ENCODE data around the gene GPR142.

Gene GPR142

GRCh38 chr17:74372426-74372825, 5.1 kb downstream of the GPR142 start:
- Mint-ChIP-seq H3K27ac (peak overlapping the region; percentile 76), H3K36me3 (no peaks in the 10 kb centered on the region), H3K4me1 (peaks cover 18% of the 10 kb centered on the region), H3K4me3 (no peak overlapping the region), H3K9me3 (no peaks in the 10 kb centered on the region)
- DNase-seq (ENCODE audit: low spot score in 2 of 2) = no peak
- ATAC-seq = no peak

DNA sequence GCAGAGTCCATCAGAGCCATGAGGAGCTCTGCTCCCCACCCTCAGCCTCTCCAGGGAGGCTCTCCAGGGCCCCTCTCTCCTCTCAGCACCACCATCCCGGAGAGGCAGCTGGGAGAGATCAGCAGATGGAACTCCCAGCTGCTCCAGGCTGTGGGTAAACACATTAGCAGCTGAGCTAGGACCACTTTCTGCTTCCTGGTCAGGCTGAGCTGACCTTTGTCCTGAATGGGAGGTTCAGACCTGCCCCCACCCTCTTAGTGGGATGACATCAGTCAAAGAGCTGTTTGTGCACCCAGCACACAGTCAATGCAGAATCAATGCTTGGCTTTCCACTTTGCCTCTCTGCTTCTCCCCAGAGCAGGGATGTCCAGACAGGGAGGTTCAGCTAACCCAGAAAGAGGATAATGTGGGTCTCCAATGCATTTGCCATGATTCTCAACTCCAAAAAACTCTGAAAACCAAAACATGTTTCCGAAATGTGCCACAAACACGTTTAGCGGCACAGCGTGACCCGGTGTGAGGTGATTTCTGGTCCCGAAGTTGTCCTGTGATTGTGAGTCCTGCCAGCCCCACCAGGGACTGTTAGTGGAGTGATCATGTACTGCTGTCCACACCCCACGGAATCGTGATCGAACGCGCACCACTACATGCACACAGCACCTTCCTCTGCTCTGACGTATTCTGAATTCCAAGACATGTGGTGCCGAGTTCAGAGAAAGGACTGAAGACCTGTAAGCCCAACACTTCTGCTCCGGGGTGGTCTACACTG, 6.7 kb downstream of the GPR142 start:
- Mint-ChIP-seq H3K27ac (no peak overlapping the region), H3K36me3 (no peaks in the 10 kb centered on the region), H3K9me3 (no peaks in the 10 kb centered on the region), H3K4me1 (peaks cover 6% of the 10 kb centered on the region), H3K4me3 (no peak overlapping the region)
- DNase-seq (ENCODE audit: low spot score in 2 of 2) (no peak), ATAC-seq (no peak)

DNA sequence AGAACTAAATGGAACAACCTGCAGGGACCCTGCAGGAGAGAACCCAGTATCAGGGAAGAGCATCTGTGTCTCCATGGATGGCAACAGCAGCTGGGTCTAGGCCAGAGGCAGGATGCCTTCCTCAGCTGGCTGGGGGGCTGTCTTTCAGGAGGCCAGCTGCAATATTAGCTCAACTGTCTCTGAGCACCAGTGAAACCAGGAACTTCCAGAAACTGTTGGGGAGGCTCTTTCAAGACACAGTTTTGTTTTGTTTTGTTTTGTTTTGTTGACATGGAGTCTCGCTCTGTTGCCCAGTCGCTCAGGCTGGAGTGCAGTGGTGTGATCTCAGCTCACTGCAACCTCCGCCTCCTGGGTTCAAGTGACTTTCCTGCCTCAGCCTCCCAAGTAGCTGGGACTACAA, 7.6 kb downstream of the GPR142 start:
- Mint-ChIP-seq H3K4me3 (no peak overlapping the region), H3K27ac (no peak overlapping the region), H3K4me1 (peaks cover under 1% of the 10 kb centered on the region), H3K36me3 (no peaks in the 10 kb centered on the region), H3K9me3 (no peaks in the 10 kb centered on the region)
- ATAC-seq (no peak), DNase-seq (ENCODE audit: low spot score in 2 of 2) (no peak)

DNA sequence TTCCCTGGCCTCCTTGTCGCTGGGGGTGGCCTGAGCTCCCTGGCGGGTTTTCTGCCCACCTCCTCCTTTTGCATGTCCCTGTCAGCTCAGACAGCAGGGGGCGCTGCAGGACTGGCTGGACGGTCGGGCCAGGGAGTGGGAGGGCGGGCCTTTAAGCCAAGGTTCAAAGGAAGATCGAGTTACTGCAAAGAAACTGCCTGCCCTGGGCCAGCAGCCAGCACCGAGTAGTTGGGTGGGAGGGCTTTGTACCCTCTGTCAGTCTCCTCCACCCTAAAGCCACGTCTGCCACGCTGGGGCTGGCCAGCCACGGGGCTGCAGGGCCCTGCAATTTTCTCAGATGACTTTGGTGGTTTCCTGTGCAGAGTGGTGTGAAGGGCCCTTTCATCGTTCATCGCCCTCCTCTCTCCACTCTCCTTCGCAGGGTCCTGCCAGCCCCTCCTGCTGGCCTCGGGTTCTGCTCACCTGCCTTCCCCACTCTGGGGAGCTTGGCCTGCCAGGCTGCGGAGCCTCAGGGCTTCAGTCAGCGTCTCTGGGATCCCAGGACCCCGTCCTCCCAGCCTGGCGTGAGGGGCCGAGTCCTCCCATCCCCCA, 12.3 kb downstream of the GPR142 start:
- peak; percentile 91 for ATAC-seq
- no peak overlapping the region for H3K4me3 Mint-ChIP-seq
- H3K36me3 Mint-ChIP-seq = no peaks in the 10 kb centered on the region
- no peaks in the 10 kb centered on the region for H3K9me3 Mint-ChIP-seq
- DNase-seq (ENCODE audit: low spot score in 2 of 2) = peak; percentile 97
- peaks cover 8% of the 10 kb centered on the region for H3K4me1 Mint-ChIP-seq
- H3K27ac Mint-ChIP-seq = peak overlapping the region; percentile 66

- no peak overlapping the region for H3K4me3 Mint-ChIP-seq
- no peaks in the 10 kb centered on the region for H3K9me3 Mint-ChIP-seq
- H3K27ac Mint-ChIP-seq = peak overlapping the region; percentile 66
- H3K4me1 Mint-ChIP-seq = peaks cover 8% of the 10 kb centered on the region
- no peaks in the 10 kb centered on the region for H3K36me3 Mint-ChIP-seq
- ATAC-seq = no peak
- no peak for DNase-seq (ENCODE audit: low spot score in 2 of 2)
Observed at GRCh38 chr17:74380086-74380958, 13.0 kb downstream of the GPR142 start.

DNA sequence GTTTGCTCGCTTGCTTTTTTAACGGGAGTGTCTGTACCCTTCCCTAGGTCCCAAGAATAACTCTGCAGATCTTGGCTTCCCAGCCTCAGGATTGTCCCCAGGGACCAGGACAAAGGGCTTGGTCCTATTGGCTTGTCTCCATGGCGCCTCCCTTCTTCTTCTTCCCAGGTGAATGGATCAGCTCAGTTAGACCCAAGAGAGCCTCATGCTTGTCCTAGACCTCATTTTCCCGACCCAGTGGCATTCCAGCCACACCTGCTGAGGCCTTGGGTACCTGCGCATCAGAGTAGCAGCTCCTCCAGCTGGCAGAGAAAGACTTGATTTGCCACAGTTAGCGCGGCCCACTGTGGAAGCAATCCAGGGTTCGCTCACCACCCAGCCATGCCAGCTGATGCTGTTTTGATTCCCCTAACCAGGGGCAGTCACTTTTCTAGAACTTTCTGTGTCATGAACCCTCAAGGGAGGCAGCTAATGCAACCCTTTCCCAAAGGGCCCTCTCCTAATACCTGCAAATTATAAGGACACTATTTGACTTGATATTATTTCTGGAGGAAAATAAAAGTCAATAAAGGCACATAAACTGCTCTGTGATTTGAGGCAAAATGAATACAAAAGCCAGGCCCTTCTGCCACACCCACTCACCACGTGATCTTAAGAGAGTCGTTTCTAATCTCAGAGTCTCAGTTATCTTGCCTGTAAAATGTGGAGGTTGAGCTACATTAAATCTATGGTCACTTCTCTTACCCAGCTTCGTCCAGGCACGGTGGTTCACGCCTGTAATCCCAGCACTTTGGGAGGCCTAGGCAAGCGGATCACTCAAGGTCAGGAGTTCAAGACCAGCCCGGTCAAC, 13.9 kb downstream of the GPR142 start:
- Mint-ChIP-seq H3K4me3 (no peak overlapping the region), H3K36me3 (no peaks in the 10 kb centered on the region), H3K9me3 (no peaks in the 10 kb centered on the region), H3K27ac (no peak overlapping the region), H3K4me1 (peaks cover 8% of the 10 kb centered on the region)
- ATAC-seq = no peak
- no peak for DNase-seq (ENCODE audit: low spot score in 2 of 2)

DNA sequence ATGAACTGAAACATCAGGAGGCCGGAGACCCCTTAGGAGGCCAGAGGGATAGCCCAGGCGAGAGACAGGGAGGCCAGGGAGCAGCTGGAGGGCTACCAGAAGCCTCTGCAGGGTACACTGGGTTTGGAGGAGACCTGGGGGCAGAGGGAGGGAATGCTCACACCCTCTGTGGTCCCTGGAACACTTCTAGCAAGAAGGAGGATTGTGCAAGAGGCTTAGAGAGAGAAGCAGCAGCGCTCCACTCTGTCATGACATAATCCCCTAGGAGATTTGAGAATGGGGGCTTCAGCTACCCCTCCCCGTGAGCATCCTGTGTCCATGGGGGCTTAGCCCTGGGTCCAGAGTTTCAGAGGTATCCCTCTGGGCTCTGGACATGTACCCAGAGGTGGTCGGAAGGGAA, 15.8 kb downstream of the GPR142 start:
- peak overlapping the region; percentile 11 for H3K27ac Mint-ChIP-seq
- peaks cover 8% of the 10 kb centered on the region for H3K4me1 Mint-ChIP-seq

GRCh38 chr17:74385201-74385600, 17.9 kb downstream of the GPR142 start:
- no peak for DNase-seq (ENCODE audit: low spot score in 2 of 2)
- ATAC-seq = no peak
- H3K4me3 Mint-ChIP-seq = no peak overlapping the region
- H3K27ac Mint-ChIP-seq = no peak overlapping the region
- no peaks in the 10 kb centered on the region for H3K36me3 Mint-ChIP-seq
- H3K9me3 Mint-ChIP-seq = no peaks in the 10 kb centered on the region
- peaks cover 4% of the 10 kb centered on the region for H3K4me1 Mint-ChIP-seq

More for the DNA sequence above, 15.8 kb downstream of the GPR142 start:
- no peak for DNase-seq (ENCODE audit: low spot score in 2 of 2)
- ATAC-seq = no peak
- Mint-ChIP-seq H3K9me3 (no peaks in the 10 kb centered on the region), H3K36me3 (no peaks in the 10 kb centered on the region), H3K4me3 (no peak overlapping the region)

- no peaks in the 10 kb centered on the region for H3K9me3 Mint-ChIP-seq
- no peak overlapping the region for H3K4me3 Mint-ChIP-seq
- ATAC-seq = no peak
- H3K4me1 Mint-ChIP-seq = no peaks in the 10 kb centered on the region
- no peak overlapping the region for H3K27ac Mint-ChIP-seq
- no peaks in the 10 kb centered on the region for H3K36me3 Mint-ChIP-seq
- DNase-seq (ENCODE audit: low spot score in 2 of 2) = no peak
Observed at GRCh38 chr17:74386386-74386785, 19.1 kb downstream of the GPR142 start.

GRCh38 chr17:74387365-74388218, 20.3 kb downstream of the GPR142 start:
- ATAC-seq (no peak), DNase-seq (ENCODE audit: low spot score in 2 of 2) (no peak)
- Mint-ChIP-seq H3K9me3 (no peaks in the 10 kb centered on the region), H3K36me3 (no peaks in the 10 kb centered on the region), H3K4me1 (no peaks in the 10 kb centered on the region), H3K4me3 (no peak overlapping the region), H3K27ac (no peak overlapping the region)

DNA sequence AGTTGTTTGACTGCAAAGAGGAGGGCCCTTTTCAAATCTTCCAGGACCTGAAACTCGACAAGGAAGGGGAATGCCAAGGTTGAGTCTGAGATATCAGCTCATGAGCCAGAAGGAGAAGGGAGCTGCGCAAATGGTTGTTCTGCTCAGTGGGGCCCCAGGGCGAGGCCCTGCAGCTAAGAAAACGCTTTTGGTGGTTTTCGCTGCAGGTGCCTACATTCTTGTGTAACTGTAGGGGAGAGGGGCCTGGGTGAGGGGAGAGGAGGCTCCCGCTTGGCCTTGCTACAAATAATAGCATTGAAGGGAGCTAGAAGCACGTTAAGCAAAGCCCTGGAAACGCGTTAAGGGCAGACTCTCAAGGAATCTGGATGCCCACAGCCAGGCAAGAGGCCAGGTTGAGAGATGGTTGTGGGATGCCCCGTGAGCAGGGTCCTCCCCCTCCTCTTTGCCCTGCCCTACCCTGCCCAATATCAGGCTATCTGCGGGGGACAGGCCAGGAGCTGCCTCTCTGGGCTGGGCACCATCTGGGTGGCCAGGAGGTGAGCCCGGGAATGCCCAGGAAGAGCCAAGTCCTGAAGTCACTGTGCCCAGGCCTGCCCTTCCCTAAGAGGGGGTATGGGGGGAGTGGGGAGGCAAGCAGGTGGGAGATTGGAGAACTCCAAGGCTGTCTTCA, 21.9 kb downstream of the GPR142 start:
- H3K4me1 Mint-ChIP-seq = no peaks in the 10 kb centered on the region
- H3K36me3 Mint-ChIP-seq = no peaks in the 10 kb centered on the region

DNA sequence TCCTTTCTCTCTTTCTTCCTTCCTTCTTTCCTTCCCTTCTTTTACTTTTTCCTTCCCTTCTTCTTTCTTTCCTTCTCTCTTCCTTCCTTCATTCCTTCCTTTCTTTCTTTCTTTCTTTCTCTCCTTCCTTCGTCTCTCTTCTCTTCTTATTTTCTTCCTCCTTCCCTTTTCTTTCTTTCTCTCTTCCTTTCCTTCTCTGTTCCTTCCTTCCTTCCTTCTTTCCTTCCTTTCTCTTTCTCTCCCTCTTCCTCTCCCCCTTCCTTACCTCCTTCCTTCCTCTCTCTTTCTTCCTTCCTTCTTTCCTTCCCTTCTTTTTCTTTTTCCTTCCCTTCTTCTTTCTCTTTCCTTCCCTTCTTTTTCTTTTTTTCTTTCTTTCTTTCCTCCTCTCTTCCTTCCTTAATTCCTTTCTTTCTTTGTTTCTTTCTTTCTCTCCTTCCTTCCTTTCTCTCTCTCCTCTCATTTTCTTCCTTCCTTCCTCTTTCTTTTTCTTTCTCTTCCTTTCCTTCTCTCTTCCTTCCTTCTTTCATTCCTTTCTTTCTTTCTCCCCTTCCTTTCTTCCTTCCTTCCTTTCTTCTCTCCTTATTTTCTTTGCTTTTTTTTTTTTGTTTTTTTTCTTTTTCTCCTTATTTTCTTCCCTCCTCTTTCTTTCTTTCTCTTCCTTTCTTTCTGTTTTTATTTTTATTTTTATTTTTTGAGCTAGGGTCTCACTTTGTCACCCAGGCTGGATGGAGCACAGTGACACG, 22.8 kb downstream of the GPR142 start:
- H3K9me3 Mint-ChIP-seq = no peaks in the 10 kb centered on the region
- H3K27ac Mint-ChIP-seq = peak overlapping the region; percentile 2
- ATAC-seq = no peak
- no peak for DNase-seq (ENCODE audit: low spot score in 2 of 2)
- no peak overlapping the region for H3K4me3 Mint-ChIP-seq
- no peaks in the 10 kb centered on the region for H3K36me3 Mint-ChIP-seq
- H3K4me1 Mint-ChIP-seq = no peaks in the 10 kb centered on the region

More for the DNA sequence above, 21.9 kb downstream of the GPR142 start:
- ATAC-seq = no peak
- no peak overlapping the region for H3K27ac Mint-ChIP-seq
- no peaks in the 10 kb centered on the region for H3K9me3 Mint-ChIP-seq
- DNase-seq (ENCODE audit: low spot score in 2 of 2) = no peak
- no peak overlapping the region for H3K4me3 Mint-ChIP-seq

Measured in stimulated activated effector memory CD8-positive, alpha-beta T cell treated with anti-CD3 and anti-CD28 coated beads, Interleukin-12 subunit alpha, Interleukin-12 subunit beta, amount 100 ng/mL, for 72 hours (primary cell).